Activated gamma-delta T cell treated with anti-CD3 and anti-CD28 coated beads, Interleukin-2, amount 50 U/mL, for 16 hours (primary cell): ENCODE results near the gene RAB25.
"Not testable (repeated sequence)": the region's sequence is repeated elsewhere in the genome, so short reads cannot be mapped to it uniquely, and the experiment has no call there.

Experiments
- DNase-seq: peaks from one replicate; pipeline ENCODE4 v3.0.0-alpha.2; 2020; ENCODE audit warnings: low read depth

Gene RAB25

DNA sequence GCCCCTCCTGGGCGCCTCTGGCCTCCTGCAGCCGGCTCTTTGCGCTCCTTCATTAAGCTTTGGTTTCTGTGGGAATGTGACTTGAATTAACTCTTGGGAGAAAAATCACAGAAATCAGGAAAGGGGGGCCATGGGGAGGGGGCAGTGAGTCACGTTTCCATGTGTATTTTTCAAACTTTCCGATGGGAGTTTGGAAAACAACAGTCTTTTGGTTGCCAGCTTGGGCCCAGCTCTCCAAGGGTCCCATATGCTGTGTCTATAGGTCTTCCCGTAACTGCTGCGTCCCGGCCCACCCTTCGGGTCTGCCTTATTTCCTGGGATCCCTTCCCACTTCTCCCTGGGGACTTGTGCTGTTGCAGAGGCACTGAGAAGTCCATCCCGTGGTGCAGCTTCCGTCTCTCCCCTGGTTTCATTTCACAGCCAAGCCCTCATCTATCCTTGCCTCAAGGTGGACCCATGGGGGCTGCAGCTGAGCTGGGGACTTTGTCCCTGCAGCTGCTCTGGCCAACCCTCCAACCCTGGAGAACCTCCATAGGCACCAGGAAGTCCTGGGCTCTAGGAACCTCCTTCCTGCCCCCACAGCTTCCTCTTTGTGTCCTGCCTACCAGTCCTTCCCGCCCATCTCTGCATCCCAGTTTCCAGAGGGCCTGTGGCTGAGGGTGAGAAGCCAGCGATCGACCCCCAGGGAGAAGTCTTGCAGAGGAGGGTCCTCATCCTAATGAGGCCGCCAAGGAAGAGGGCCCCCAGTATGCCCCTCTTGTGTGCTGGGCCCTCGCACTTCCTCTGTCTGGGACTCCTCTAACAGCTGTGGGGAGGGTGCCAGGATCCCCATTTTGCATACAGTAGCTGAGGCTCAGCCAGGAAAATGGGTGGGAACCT, 41.9 kb downstream of the RAB25 start:
- no peak for DNase-seq

DNA sequence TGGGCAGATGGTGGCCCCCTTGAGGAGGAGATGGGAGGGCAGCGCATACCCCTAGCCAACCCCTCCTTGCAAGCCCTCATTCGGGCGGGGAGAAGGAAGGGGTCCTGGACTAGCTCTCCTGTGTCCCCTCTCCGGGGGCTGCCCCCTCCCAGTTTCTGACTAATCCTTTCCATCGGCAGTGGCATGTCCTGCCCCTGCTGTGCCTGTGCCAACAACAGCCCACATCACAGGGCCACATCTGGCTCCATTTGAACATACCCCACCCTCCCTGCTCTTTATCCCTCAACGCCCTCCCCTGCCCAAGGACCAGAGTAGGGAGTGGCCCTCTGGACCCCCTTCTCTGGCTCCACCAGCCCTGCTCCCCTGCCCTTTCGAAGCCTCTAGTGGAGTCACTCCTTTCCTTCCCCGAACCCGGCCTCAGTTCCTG, 42.6 kb downstream of the RAB25 start:
- no peak for DNase-seq

DNA sequence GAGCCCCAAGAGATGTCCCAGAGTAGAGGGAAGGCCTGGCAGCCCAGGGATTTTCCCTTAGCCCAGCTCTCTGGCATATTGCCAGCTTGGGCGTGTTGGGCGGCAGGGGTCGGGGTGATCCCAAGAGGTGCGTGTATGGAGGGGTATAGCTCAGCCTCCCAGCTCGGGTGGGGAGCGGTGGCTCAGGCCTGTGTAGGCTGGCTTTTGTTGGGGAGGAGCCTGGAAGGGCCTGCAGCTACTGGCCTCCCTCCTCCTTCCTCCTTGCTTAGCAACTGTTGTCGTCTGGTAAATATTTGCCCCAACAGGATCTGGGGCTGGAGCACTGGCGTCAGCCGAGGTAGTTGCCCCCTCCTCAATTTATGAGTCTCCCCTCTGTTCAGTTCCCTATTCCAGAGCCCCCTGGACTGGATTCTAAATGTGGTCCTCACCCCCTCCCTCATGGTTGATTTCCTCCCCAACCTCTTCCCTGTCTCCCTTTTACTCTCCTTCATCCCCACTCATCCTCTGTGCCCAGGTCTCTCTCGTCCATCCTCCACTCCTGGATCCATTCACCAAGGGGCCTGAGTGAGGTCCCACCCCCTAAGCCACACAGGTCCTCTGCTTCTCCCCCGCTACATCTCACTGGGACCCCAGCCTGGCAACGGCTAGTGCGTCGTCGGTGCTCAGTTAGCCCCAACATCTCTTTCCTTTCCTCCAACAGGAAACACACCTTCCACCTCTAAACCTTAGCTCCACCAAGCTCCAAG, 43.3 kb downstream of the RAB25 start:
- DNase-seq, result no peak

GRCh38 chr1:156104861-156105832, 44.2 kb downstream of the RAB25 start:
- no peak for DNase-seq

- DNase-seq, result no peak
Observed at GRCh38 chr1:156106624-156107488, 45.9 kb downstream of the RAB25 start.

DNA sequence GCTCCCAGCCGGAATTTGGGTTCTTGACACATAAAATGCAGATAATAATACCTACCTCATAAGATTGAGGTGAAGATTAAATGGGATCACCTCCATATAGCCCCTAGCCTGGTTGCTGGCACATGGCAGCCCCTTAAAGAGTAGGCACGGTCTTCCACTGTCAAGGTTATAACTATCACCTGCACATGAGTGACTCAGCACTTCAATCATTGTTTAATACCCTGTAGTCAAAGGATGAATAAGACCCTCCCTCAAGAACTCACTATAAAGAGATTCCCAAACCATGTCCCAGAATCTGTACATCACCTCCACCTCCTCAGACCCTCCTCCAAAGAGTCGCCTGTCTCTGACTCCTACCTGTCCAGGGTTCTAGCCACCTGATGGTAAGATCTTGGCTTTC, 47.1 kb downstream of the RAB25 start:
- no peak for DNase-seq

GRCh38 chr1:156108664-156109241, 47.8 kb downstream of the RAB25 start:
- DNase-seq, result no peak

GRCh38 chr1:156110252-156110651, 49.3 kb downstream of the RAB25 start:
- no peak for DNase-seq

DNA sequence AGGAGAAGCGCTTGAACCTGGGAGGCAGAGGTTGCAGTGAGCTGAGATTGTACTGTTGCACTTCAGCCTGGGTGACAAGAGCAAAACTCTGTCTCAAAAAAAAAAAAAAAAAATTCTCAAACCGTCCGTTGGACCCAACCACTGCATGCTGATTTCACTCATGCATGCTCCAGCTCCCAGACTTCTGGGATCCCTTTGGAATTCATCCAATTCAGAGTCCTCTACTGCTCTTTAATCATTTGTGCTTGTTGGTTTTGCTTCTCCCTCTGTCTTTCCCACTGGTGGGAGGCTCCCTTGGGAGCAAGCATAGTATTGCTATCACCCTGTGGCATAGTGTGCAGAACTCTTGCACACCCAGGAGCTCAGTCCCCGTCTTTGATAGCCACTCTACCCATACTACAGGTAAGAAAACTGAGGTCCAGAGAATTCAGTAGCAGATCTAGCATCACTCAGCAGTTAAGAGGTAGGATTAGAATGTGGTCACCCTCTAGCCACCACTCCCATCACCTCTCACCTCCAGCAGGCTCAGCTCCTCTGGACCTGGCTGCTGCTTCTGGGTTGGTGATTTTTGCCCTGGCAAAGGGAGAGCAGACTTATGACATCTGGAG, 50.5 kb downstream of the RAB25 start:
- DNase-seq, result no peak

DNA sequence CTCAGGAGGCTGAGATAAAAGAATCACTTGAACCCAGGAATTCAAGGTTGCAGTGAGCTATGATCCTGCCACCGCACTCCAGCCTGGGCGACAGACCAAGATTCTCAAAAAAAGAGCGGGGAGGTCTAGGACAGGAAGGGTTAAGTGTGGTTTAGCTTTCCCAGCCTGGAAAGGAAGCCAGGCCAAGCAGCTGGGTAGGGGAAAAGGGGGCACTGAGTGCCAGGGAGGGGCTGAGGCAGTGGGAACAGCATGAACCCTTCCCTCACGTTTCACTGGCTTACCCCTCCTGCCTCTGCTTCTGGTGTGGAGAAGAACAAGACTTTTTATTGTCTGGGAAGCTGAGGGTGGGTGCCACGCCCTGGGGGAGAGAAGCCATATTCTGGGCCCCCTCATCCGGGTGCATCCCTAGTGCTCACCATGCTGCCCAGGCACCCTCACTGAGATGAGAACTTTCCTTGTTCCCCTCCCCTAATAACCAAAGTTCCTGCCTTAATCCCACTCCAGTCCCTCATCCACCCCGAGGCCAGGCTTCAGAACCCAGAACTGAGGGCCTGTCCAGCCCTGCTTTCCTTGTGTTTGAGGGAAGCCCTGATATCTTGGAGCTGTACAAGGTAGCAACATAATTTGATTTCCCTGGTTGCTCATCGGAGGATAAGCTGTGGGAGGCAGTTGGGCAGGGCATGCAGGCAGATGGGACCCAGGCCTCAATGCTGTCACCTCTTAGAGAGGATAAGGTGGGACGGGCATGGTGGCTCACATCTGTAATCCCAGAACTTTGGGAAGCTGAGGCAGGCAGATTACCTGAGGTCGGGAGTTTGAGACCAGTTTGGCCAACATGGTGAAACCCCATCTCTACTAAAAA, 51.5 kb downstream of the RAB25 start:
- DNase-seq, result no peak

GRCh38 chr1:156113282-156113950, 52.5 kb downstream of the RAB25 start:
- DNase-seq, result no peak

GRCh38 chr1:156114101-156114918, 53.4 kb downstream of the RAB25 start, which contains the start of gene LMNA:
LMNA (plus strand) TSS chr1:156114711; CDS start chr1:156114919, 208 bp downstream.
- peak; percentile 72 for DNase-seq

DNA sequence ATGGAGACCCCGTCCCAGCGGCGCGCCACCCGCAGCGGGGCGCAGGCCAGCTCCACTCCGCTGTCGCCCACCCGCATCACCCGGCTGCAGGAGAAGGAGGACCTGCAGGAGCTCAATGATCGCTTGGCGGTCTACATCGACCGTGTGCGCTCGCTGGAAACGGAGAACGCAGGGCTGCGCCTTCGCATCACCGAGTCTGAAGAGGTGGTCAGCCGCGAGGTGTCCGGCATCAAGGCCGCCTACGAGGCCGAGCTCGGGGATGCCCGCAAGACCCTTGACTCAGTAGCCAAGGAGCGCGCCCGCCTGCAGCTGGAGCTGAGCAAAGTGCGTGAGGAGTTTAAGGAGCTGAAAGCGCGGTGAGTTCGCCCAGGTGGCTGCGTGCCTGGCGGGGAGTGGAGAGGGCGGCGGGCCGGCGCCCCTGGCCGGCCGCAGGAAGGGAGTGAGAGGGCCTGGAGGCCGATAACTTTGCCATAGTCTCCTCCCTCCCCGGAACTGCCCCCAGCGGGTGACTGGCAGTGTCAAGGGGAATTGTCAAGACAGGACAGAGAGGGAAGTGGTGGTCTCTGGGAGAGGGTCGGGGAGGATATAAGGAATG, 54.1 kb downstream of the RAB25 start:
- DNase-seq, result no peak

- no peak for DNase-seq
Observed at GRCh38 chr1:156115514-156116374, 54.8 kb downstream of the RAB25 start.

DNA sequence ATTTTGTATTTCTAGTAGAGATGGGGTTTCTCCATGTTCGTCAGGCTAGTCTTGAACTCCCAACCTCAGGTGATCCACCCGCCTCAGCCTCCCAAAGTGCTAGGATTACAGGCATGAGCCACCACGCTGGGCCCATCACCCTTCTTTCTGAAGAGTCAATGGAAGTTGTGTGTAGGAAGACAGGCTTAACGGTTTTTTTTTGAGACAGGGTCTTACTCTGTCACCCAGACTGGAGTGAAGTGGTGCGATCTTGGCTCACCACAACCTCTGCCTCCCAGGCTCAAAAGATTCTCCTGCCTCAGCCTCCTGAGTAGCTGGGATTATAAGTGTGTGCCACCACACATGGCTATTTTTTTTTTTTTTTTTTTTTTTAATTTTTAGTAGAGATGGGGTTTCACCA, 55.8 kb downstream of the RAB25 start:
- DNase-seq, result not testable (repeated sequence)

DNA sequence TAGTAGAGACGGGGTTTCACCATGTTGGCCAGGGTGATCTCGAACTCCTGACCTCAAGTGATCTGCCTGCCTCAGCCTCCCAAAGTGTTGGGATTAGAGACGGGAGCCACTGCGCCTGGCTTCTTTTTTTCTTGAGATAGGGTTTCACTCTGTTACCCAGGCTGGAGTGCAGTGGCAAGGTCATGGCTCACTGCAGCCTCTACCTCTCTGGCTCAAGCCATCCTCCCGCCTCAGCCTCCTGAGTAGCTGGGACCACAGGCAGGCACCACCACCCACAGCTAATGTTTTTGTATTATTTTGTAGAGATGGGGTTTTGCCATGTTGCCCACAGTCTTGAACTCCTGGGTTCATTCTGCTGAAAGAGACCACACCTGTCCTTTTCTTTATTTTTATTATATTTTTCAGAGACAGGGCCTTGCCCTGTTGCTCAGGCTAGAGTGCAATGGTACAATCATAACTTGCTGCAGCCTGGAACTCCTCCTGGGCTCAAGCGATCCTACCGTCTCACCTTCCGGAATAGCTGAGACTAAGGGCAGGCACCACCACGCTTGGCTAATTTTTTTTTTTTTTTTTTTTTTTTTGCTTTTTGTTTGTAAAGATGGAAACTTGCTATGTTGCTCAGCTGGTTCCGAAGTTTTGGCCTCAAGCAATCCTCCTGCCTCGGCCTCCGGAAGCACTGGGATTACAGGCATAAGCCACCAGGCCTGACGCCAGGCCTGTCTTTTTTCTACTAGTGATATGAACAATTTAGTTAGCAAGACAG, 56.6 kb downstream of the RAB25 start:
- DNase-seq, result no peak
